Transverse colon (tissue), 4 donors: ENCODE results near the gene KCNJ14.

ENCODE experiments used
- POLR2A ChIP-seq: fragments of 450-650 bp; IDR thresholded peaks from one replicate; pipeline ENCODE4 v1.6.1; 2016; ENCODE audit warnings: antibody characterized with exemption, mild to moderate bottlenecking, moderate library complexity
- POLR2AphosphoS5 ChIP-seq, 3 donors: sonication (generic); formaldehyde crosslinking; IDR thresholded peaks; one replicate each; pipeline ENCODE4 v1.6.1; 2016; ENCODE audit warnings: antibody characterized with exemption in 3 of 3
- TF ChIP-seq, protein P1 (sequence below), 5 experiments: fragments of 200-600 bp in 3 of 5; fragments of 450-650 bp in 2 of 5; sonication (generic) in 3 of 5; IDR thresholded peaks; 1 replicate in 2 of 5; 2 replicates in 3 of 5; pipeline ENCODE4 v1.5.1; 2016 to 2017; ENCODE audit warnings: antibody characterized with exemption in 5 of 5, inconsistent platforms in 3 of 5, mild to moderate bottlenecking in 2 of 5, moderate library complexity in 1 of 5

DNA sequence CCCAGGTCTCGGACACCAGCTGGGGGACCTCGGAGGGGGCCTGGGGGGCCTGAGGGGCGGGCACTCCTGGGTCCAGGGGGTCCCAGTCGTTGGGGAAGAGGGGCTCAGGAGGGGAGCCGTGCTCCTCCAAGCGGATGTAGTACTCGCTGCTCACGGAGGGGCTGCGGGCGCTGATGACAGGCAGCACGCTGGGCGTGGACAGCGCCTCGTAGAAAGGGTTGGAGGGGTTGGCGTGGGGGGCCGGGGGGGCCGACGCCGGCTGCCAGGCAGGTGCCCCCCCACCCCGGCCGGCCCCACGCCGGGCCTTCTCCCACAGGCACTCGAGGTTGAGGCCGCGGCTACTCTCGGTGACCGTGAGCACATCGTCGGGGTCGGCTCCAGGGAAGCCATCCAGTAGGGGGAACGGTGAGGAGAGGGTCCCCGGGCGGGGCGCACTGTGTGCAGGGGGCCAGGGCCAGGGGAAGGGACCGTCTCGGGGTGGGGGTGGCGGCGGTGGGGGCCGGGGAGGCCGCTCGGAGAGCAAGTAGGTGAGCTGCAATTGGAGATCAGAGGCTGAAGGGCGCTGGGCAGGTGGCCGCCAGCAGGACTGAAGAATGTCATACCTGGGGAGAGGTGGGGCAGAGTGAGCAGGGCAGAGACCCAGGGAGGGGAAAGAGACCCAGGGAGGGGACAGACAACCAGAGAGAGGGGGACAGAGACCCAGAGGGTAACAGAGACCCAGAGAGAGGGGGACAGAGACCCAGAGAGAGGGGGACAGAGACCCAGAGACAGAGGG is 44.1 kb downstream of the KCNJ14 start:
- TF ChIP-seq, protein P1, sequence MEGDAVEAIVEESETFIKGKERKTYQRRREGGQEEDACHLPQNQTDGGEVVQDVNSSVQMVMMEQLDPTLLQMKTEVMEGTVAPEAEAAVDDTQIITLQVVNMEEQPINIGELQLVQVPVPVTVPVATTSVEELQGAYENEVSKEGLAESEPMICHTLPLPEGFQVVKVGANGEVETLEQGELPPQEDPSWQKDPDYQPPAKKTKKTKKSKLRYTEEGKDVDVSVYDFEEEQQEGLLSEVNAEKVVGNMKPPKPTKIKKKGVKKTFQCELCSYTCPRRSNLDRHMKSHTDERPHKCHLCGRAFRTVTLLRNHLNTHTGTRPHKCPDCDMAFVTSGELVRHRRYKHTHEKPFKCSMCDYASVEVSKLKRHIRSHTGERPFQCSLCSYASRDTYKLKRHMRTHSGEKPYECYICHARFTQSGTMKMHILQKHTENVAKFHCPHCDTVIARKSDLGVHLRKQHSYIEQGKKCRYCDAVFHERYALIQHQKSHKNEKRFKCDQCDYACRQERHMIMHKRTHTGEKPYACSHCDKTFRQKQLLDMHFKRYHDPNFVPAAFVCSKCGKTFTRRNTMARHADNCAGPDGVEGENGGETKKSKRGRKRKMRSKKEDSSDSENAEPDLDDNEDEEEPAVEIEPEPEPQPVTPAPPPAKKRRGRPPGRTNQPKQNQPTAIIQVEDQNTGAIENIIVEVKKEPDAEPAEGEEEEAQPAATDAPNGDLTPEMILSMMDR (IDR thresholded peaks at IDR 0.05): no peak
- TF ChIP-seq POLR2A (no peak), POLR2AphosphoS5 (IDR thresholded peaks at IDR 0.05) (no peak)
